Endothelial cell of umbilical vein (primary cell): ENCODE results near the gene AXDND1.

ENCODE experiments used
- CTCF ChIP-seq, 2 donors: IDR thresholded peaks; 1 replicate in 1 of 2; 2 replicates in 1 of 2; pipeline ENCODE4 v1.5.1; 2011; ENCODE audit warnings: low read length in 2 of 2, mild to moderate bottlenecking in 2 of 2, moderate library complexity in 2 of 2, control low read depth in 1 of 2, inconsistent platforms in 1 of 2, low read depth in 1 of 2; ENCODE audit not compliant: insufficient read depth in 1 of 2; ENCODE audit errors: extremely low read depth in 1 of 2
- EZH2 ChIP-seq: IDR thresholded peaks from 2 replicates; pipeline ENCODE4 v1.6.1; 2012; ENCODE audit warnings: borderline replicate concordance, low read depth, mild to moderate bottlenecking, moderate library complexity, low read length, inconsistent platforms; ENCODE audit not compliant: severe bottlenecking
- GATA2 ChIP-seq: IDR thresholded peaks from 2 replicates; pipeline ENCODE4 v1.7.0; 2011; ENCODE audit warnings: low read depth, mild to moderate bottlenecking, moderate library complexity, mixed read lengths, low read length; ENCODE audit not compliant: insufficient read length, insufficient read depth
- POLR2A ChIP-seq: IDR thresholded peaks from 2 replicates; pipeline ENCODE4 v1.6.1; 2012; ENCODE audit warnings: low read depth, mild to moderate bottlenecking, control low read depth, low read length

DNA sequence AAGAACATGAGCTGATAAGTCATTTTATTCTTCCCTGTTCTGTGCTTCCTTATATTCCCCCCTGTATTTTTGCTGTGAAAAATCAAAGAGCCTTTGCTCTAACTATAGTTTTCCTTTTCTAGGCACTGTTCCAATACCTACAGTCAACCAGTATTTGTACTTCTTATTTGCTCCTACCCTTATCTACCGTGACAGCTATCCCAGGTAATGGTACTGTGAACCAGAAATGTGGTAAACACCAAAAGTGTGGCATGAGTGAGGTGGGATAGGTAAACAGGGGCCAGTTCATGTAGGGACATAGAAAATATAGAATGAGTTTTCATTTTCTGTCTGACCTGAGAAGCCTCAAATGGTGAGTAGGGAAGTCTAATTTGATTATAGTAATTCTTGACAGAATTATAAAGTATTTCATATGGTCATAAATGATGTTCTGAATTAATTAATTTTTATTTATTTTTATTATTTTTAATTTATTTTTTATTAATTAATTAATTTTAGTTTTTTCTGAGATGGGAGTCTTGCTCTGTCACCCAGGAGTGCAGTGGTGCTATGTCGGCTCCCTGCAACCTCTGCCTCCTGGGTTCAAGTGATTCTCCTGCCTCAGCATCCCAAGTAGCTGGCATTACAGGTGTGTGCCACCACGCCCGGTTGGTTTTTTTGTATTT is 22.9 kb upstream of the AXDND1 start:
- no peak for TF ChIP-seq CTCF (IDR thresholded peaks at IDR 0.05; ENCODE audit: extremely low read depth in 1 of 2, insufficient read depth in 1 of 2, low read depth in 1 of 2, low read length in 2 of 2)
- no peak for TF ChIP-seq POLR2A
- TF ChIP-seq EZH2, result no peak
- no peak for TF ChIP-seq GATA2
